ENCODE results near the gene PLEKHG2.
"Not testable (repeated sequence)": the region's sequence is repeated elsewhere in the genome, so short reads cannot be mapped to it uniquely, and the experiment has no call there.

PLEKHG2 gene

DNA sequence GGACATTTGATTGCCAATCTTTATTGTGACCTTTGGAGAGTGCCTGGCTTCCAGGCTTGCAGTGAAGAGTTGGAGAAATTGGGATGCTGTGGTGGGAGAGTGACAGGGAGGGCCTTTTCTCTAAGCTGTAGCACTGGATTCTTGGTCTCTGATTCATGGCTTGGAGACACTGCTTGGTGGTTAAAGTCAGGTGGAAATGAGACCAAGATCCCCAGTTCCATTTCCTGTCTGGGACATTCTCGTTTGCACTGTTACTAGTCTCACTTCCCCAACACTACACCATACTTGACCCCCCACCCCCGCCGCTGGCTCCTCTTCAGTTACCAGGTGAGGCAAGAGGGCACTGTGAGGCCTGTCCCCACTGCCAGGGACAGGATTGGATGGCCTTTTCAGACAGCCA is 35.8 kb downstream of the PLEKHG2 start:
- DNase-seq (ENCODE audit: low spot score): peak; percentile 39

DNA sequence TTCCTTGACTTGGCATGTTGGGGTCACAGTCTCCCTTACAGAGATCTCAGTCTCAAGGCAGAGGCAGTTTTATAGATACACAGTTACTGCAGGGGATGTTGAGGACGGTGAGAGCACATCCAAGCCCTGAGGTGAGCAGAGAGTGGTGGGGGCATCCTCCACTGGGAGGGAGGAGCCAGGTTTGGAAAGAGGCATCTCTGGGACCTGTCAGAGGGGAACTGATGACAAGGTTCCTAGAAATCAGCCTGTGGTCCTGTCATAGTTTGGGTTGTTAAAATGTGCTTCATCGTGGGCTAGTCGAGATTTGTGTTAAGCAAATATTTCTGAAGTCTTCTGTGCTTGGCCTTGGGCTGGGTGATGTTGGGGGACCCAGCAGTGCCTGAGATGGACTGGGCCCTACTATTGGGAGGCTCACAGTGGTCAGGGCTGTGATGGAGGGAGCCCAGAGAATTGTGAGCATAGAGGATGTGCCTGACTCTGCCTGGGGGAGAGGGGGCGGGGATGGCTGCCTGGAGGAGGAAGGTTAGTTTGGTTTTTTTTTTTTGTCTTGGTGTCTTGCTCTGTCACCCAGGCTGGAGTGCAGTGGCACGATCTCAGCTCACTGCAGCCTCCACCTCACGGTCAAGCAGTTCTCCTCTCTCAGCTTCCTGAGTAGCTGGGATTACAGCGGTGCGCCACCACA is 36.8 kb downstream of the PLEKHG2 start:
- no peak for DNase-seq (ENCODE audit: low spot score)

- DNase-seq (ENCODE audit: low spot score): not testable (repeated sequence)
Observed at GRCh38 chr19:39451257-39451656, 38.8 kb downstream of the PLEKHG2 start.

DNA sequence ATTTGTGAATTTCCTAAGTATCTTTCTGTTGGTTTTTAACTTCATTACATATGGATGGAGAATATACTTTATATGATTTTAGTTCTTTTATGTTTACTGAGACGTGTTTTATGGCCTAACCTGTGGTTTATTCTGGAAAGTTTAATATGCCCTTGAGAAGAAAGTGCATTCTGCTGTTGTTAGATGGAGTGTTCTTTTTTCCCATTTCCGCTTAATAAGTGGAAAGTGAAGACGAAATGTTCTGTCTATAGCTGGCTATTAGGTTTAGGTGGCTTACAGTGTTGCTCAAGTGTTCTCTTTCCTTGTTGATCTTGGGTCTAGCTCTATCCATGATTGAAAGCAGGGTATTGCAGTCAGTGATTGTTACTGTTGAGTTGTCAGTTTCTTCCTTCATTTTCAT is 50.9 kb downstream of the PLEKHG2 start:
- DNase-seq (ENCODE audit: low spot score): no peak

- no peak for DNase-seq (ENCODE audit: low spot score)
Observed at GRCh38 chr19:39465956-39466747, 53.7 kb downstream of the PLEKHG2 start.

GRCh38 chr19:39467941-39468340 is 55.5 kb downstream of the PLEKHG2 start:
- no peak for DNase-seq (ENCODE audit: low spot score)

- DNase-seq (ENCODE audit: low spot score): no peak
Observed at GRCh38 chr19:39469036-39469435, 56.6 kb downstream of the PLEKHG2 start.

- no peak for DNase-seq (ENCODE audit: low spot score)
Observed at GRCh38 chr19:39469567-39469966, 57.1 kb downstream of the PLEKHG2 start.

GRCh38 chr19:39470724-39471339 is 58.4 kb downstream of the PLEKHG2 start:
- DNase-seq (ENCODE audit: low spot score): no peak

DNA sequence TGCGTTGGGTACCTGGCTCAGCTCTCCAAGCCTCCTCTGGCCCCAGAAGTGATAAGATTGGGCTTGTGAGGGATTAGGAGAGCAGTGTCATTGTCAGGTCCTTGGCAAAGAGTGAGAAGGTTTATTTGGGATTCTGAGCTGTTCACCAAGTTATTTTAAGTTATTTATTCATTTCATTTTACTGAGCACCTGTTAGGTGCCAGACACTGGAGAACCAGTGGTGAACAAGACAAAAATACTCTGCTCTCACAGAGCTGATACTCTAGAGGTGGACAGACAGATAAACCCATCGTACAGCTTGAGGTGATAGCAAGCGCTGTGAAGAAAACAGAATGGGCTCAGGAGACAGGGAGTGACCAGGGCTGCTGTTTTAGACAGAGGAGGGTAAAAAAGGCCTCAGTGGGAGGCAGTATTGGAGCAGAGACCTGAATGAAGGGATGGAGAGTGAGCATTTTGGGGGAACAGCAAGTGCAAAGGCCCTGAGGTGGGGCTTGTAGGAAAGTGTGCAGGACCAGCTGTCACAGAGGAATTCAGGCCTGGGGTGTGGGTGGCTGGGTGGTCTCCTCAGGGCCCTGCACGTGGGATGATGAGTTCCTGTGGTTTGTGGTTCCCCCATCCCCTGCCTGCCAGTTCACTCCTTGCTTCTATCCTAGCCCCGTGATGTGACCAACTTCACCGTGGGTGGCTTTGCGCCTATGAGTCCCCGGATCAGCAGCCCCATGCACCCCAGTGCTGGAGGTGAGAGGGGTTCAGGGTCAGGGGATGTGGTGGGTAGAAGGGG is 59.5 kb downstream of the PLEKHG2 start:
- no peak for DNase-seq (ENCODE audit: low spot score)

DNA sequence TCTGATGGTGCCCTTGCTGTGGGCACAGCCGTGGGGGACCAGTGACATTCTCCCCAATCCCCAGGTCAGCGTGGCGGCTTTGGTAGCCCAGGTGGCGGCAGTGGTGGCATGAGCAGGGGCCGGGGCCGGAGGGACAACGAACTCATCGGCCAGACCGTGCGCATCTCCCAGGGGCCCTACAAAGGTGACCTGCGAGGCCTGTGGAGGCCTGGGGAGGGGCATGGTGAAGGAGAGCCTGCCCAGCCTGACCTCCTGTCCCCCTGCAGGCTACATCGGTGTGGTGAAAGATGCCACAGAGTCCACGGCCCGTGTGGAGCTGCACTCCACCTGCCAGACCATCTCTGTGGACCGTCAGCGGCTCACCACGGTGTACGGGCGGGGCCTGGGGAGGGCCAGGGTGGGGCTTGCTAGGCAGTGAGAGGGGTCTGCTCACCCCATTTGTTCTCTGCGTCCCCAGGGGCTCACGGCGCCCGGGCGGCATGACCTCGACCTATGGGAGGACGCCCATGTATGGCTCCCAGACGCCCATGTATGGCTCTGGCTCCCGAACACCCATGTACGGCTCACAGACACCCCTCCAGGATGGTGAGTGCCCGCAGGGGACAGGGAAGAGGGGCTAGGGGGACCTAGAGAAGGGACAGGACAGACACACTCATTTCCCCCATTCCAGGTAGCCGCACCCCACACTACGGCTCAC is 60.4 kb downstream of the PLEKHG2 start:
- DNase-seq (ENCODE audit: low spot score): no peak

DNA sequence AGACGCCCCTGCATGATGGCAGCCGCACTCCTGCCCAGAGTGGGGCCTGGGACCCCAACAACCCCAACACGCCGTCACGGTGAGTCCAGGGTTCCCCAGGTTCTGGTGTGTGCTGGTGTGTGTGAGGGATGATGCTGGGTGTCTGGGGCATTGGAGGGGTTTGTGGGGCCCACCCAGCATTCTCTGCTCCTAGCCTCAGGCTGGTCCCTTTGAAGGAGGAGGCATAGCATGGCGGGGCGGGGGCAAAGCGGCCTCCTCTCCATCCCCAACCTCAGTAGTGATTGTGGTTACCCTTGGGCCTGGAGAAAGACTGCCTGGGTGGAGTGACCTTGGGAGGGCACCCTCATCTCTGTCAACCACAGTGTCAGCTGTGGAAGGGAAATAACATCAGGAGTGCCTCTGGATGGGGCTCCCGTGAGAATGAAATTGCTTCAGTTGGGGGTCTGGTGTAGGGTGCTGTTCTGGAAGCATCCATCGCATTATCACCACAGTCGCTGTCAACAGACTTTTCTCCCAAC is 61.0 kb downstream of the PLEKHG2 start:
- DNase-seq (ENCODE audit: low spot score): no peak

DNA sequence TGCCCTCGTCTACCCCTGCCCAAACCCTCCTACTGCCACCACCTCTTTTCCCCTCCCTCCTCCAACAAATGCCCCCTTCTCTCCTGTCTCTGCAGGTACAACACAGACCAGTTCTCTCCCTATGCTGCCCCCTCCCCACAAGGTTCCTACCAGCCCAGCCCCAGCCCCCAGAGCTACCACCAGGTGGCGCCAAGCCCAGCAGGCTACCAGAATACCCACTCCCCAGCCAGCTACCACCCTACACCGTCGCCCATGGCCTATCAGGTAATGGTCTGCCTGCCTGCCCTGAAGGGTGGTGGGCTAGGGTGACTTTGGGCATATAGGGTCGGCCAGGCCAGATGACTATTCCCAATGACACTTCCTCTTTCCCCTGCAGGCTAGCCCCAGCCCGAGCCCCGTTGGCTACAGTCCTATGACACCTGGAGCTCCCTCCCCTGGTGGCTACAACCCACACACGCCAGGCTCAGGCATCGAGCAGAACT is 61.7 kb downstream of the PLEKHG2 start:
- peak; percentile 58 for DNase-seq (ENCODE audit: low spot score)

DNA sequence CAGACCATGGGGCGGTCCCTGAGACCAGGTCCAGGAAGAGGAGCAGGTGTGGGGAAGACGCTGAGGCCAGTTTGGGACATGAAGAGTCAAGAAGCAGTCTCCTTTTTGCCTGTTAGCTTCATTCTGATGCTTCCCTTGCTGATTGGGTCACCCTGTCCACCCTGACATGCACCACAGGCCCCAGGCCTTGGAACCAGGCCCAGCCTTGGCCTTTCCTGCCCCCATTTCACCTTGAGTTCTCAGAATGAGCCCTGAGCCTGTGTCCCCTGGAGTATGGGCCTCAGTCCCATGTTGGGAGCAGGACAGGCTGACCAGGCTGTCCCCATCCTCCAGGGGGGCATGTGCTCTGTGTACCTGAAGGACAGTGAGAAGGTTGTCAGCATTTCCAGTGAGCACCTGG is 63.3 kb downstream of the PLEKHG2 start:
- DNase-seq (ENCODE audit: low spot score): no peak

All from activated CD4-positive, alpha-beta T cell treated with anti-CD3 and anti-CD28 coated beads, Interleukin-2, Interleukin-4, amounts not matched to agents 100 ng/mL and 50 ng/mL, durations not matched to agents 16 hours and 8 hours (primary cell).